Kidney epithelial cell (primary cell): ENCODE results near the gene PRKACG. TPM values are rescaled to one million over a fixed set of nuclear protein-coding genes. Genes with fewer than 3 reads are reported as not detected.

Experiments used
- DNase-seq: peaks from one replicate; pipeline ENCODE4 v3.0.0-alpha.2; 2010; ENCODE audit warnings: low read depth
- H3K27me3 ChIP-seq: 2 replicates; pipeline ENCODE4 v1.6.0; 2011; ENCODE audit warnings: low read length; ENCODE audit not compliant: control insufficient read depth, insufficient read depth
- H3K36me3 ChIP-seq: 2 replicates; pipeline ENCODE4 v1.5.1; 2011; ENCODE audit warnings: low read length; ENCODE audit not compliant: control insufficient read depth, insufficient read depth
- H3K4me3 ChIP-seq: 2 replicates; pipeline ENCODE4 v1.5.1; 2011; ENCODE audit warnings: low read depth, mild to moderate bottlenecking, control low read depth, low read length
- total RNA-seq: library from RNA; depleted of rRNA; stranded (reverse); fragments of >200 nt; gene quantifications from 2 replicates; pipeline ENCODE4 v1.2.3, GENCODE V29; 2015
- TF ChIP-seq, protein P1 (sequence below): IDR thresholded peaks from 2 replicates; pipeline ENCODE4 v1.5.1; 2011; ENCODE audit warnings: mild to moderate bottlenecking, moderate library complexity, low read length, control low read depth, inconsistent platforms; ENCODE audit not compliant: insufficient read depth, poor library complexity, severe bottlenecking

PRKACG gene
- total RNA-seq, 1 donor from 2014 or later = not detected

DNA sequence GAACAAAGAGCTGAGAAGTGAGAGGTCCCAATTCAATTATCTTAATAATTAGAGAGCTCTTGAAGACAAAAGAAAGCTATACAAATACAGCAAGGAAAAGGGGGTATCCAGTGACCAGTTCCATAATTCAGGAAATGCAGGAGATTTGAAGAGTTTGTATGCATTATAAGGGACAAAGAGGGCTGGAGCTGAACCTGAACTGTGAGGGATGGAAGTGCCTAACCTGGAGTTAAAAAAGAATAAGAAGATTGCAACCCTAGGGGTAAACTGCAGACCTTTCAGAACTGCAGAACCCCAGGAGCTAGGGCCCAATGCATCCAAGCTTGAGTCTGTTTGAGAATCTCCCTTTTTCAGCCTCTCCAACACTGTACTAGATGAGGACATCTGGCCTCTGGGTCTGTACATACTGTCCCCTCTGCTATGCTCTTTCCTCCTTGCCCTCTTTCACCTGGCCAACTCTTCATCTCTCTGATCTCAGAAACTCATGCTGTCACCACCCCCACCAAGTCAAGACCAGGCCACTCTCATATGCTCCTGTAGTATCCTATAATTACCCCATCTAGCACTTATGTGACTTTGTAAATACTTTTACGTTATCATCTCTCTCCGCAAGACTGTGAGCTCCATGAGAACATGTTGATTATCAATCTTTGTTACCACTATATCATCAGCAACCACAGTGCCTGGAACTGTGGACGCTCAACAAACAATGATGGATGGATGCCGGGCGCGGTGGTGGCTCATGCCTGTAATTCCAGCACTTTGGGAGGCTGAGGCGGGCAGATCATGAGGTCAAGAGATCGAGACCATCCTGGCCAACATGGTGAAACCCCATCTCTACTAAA is 6.6 kb upstream of the PRKACG start:
- DNase-seq = no peak
- Histone ChIP-seq H3K36me3 (no peaks in the 10 kb centered on the region), H3K4me3 (no peak overlapping the region), H3K27me3 (no peaks in the 10 kb centered on the region)
- TF ChIP-seq, protein P1, sequence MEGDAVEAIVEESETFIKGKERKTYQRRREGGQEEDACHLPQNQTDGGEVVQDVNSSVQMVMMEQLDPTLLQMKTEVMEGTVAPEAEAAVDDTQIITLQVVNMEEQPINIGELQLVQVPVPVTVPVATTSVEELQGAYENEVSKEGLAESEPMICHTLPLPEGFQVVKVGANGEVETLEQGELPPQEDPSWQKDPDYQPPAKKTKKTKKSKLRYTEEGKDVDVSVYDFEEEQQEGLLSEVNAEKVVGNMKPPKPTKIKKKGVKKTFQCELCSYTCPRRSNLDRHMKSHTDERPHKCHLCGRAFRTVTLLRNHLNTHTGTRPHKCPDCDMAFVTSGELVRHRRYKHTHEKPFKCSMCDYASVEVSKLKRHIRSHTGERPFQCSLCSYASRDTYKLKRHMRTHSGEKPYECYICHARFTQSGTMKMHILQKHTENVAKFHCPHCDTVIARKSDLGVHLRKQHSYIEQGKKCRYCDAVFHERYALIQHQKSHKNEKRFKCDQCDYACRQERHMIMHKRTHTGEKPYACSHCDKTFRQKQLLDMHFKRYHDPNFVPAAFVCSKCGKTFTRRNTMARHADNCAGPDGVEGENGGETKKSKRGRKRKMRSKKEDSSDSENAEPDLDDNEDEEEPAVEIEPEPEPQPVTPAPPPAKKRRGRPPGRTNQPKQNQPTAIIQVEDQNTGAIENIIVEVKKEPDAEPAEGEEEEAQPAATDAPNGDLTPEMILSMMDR = no peak

DNA sequence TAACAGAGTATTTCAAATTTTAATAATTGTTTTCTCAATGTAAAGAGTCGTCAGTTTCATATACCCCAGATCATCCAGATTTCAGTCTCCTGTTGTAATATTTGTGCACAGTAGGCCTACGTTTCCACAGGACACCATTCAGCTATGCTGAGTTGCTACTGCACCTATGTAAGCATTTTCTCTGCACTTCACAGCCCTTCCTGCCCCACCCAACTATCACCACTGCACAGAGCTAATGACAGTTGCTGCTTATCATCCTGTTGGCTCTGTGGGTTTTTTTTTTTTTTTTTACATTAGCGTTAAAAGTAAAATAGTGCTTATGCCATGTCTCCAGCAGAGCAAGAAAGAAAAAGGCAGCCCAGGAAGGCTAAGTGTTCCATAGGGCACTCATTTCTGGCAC is 5.9 kb upstream of the PRKACG start:
- TF ChIP-seq, protein P1 = no peak
- Histone ChIP-seq H3K27me3 (no peaks in the 10 kb centered on the region), H3K4me3 (no peak overlapping the region), H3K36me3 (no peaks in the 10 kb centered on the region)
- no peak for DNase-seq

DNA sequence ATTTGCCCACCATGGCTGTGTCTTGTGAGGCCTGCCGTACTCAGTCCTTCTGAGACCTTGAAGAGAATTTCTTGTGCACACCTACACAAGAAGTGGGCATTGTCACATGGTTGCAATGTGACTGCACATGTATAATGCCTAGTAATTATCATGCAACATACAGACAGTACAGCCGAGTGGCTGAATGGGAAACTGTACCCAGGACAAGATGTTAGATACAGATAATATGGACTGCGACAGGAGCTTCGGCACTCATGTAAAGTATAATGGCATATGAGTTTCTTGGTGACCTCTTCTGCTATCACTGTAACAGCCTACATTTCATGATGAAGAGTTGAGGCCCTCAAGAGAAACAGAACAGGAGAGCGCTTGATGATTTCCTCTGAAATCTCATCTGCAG is 4.8 kb upstream of the PRKACG start:
- no peak overlapping the region for H3K4me3 ChIP-seq
- TF ChIP-seq, protein P1 = no peak
- DNase-seq = no peak
- H3K27me3 ChIP-seq = no peaks in the 10 kb centered on the region
- H3K36me3 ChIP-seq = no peaks in the 10 kb centered on the region

DNA sequence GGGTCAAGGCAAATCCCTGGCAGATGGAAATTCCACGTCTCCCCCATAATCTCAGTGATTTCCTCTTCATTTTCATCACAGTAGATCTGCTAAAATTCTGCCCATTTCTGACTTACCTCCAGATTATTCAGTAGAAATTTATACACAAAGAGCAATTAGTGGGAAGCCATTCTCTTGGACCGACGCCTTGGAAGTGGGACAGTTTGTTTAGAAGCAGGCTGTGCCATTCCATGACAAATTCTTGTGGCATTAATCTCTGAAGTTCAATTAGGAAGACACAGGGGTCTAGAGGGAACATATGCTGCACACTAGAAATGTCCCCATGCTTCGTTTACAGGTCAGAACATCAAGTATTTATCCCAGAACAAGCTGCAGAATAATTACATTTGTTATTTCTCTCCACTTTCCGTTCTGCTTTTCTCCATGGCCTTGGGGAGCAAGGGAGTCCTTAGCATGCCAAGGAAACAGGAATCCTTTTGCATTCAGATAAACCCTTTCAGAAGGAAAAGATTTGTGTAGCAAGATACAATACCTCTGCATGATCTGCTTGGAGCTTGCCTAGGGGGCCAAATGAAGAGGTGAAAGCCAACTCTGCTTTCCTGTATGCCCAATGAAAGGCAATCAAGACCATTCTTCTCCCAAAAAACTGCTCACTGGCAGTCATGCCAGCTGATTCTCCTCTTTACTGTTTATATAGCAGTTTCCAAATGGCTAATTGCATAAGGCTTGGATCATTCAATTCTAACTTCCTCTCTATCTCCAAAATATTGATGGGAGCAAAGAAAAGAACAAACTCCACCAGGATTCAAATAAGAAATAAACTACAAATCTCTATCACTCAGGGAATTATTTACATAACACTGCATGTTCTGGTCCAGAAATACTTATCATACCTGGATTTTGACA is 2.5 kb upstream of the PRKACG start:
- DNase-seq = no peak
- Histone ChIP-seq H3K36me3 (no peaks in the 10 kb centered on the region), H3K4me3 (no peak overlapping the region), H3K27me3 (no peaks in the 10 kb centered on the region)
- TF ChIP-seq, protein P1 = no peak

DNA sequence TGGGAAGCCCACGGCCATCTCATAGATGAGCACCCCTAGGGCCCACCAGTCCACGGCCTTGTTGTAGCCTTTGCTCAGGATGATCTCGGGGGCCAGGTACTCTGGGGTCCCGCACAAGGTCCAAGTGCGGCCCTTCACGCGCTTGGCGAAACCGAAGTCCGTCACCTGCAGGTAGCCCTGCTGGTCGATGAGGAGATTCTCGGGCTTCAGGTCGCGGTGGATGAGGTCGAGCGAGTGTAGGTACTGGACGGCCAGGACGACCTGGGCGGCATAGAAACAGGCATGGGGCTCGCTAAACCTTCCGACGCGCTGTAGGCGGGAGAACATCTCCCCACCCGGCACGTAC is 558 bp downstream of the PRKACG start:
- TF ChIP-seq, protein P1 = no peak
- Histone ChIP-seq H3K4me3 (no peak overlapping the region), H3K27me3 (no peaks in the 10 kb centered on the region), H3K36me3 (no peaks in the 10 kb centered on the region)
- DNase-seq = no peak
